Activated gamma-delta T cell treated with Interleukin-2 at 50 U/mL for 16 hours (primary cell): ENCODE measurements around the gene LRRK1.

Source experiments
- DNase-seq: peaks from one replicate; pipeline ENCODE4 v3.0.0-alpha.2; 2020

Gene LRRK1

GRCh38 chr15:101008158-101009139, 89.3 kb downstream of the LRRK1 start:
- peak; percentile 86 for DNase-seq

DNA sequence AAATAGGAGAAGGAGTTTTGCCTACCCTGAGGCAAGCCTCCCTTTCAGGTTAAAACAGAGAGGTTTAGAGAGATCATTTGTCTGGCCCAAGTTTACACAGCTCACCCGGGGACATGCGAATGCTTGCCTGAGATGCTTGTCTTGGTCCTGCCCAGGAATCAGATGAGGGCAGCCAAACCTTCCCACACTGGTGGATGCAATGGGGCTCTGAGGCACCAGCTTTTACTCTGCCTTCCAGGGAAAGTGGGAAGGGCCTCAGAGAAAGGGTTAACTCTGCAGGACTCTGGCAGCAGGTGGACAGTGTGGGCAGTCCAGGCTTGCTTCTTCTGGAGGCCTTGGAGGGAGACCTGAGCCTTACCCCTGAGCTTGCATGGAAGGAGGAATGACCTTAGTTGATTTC, 90.0 kb downstream of the LRRK1 start:
- DNase-seq: no peak

- DNase-seq: no peak
Observed at GRCh38 chr15:101010781-101011180, 91.6 kb downstream of the LRRK1 start.

DNA sequence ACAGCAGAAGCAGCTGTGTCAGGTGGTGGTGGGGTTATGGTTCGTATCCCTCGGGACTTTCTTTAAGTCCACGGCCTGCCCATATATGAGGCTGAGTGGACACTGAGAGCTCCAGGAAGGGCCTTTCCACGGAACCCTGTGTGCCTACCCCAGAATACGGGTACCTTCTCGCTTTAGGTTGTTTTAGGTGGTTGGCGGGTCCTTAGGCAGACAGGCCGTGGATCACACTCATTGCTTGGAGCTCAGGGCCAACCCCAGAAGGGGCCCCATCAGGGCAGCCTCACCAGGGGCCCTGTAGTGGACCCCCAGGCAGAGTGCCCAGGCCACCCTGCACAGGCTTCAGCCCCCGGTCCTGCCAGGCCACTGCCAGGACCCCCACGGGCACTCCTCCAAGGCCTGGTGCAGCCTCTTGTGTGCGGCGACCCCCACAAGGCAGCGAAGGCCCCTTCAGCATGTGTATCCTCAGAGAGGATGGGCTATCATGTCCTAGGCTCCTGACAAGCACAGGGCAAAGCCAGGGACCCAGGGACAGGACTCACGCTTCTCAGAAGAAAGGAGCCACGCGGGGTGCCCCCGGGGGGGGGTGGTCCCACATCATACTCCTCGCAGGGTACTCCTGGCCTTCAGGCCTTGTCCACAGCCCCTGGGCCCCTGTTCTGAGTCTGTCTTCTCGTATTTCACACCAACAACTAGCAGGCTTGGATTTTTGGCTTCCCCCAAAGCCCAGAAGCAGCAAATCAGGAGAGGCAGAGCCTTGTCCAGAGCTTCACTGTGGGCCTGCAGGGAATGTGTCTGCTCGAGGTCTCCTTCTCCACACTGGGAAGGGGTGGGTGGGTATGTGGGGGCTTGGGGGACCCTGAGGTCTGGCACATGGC, 93.4 kb downstream of the LRRK1 start:
- DNase-seq: no peak

DNA sequence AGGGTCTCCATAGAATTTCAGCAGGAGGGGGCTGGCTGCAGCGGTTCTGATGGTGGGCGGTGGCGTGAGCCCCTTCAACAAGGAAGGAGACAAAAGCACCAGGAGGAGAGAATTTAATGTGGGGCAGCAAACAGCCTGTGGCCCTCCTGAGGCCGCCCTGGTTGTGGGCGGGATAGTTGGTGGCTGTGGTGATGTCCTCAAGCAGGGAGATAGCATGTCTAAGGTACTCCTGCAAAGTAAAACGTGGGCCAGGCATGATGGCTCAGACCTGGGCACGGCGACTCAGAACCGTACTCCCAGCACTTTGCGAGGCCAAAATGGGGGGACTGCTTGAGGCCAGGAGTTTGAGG, 94.0 kb downstream of the LRRK1 start:
- DNase-seq: no peak

DNA sequence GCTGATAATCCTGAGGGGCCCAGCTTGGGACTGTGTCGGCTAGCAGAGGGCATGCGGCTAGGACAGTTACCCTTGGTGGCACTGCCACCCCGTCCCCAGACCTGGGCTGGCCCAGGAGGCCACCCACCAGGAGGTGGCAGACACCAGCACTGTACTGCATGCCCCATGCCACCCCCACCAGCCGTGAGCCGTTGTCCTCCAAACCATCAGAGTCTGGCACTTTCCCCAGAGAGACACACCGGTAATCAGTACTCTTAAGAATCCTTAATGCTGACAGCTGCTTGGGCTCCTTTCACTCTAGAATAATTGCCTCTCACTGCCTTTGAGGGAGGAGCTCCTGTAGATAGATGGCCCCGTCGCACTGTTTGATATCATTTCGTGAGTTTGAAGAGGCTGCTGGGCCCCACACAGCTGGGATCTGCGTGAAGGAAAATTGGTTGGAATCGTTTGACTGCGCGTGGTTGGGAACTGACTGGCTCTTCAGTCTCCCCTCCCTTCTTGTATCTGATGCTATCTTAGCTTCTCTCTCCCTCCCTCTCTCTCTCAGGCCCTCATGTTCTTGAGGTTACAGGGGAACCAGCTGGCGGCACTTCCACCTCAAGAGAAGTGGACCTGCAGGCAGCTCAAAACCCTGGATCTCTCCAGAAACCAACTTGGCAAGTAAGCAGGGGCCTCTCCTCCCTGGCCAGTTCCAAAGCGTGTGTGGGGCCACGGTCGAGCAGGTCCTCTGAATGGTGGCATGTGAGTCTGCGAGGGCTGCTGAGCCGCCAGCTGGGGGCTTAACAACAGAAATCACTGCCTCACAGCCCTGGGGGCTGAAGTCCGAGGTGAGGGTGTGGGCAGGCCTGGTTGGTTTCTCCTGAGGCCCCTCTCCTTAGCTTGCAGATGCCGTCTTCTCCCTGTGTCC, 94.9 kb downstream of the LRRK1 start:
- DNase-seq: no peak

DNA sequence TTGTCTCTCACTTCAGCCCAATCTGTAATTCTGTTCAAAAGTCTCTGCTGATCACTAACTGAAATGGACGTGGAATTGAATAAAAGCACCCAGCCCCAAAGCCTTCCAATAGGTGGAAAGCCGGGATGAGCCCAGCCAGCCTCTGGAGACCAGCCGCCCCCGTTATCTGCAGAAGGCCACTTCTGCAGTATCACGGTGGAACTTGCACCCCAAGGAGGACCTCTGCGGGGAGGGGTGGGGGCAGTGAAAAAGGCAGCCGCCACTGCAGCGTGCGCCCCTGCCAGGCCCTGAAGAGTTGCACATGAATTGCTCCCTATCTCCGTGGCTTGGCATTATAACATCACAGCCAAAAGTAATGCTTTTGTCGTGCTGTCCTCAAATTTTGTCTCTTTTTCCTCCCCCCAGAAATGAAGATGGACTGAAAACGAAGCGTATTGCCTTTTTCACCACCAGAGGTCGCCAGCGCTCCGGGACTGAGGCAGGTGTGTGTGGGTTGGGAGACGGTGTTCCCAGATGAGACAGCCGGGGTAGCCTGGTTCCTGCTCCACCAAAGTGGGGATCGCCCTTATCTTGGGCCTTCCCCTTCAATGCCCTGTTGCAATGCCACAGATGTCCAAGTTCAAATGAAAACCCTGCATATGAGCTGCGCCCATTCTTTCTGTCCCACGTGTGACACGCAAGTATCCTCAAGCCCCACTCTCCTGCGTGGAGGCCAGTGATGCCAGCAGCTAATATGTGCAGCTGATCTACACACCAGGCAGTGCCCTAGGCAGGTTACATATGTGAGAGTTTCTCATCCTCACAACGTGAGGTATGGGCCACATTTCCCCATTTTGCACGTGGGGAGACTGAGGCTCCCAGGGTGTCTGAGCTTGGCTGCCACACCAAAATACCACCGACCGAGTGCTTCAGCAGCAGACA, 96.0 kb downstream of the LRRK1 start:
- DNase-seq: peak; percentile 62

GRCh38 chr15:101016581-101016980, 97.4 kb downstream of the LRRK1 start:
- no peak for DNase-seq

DNA sequence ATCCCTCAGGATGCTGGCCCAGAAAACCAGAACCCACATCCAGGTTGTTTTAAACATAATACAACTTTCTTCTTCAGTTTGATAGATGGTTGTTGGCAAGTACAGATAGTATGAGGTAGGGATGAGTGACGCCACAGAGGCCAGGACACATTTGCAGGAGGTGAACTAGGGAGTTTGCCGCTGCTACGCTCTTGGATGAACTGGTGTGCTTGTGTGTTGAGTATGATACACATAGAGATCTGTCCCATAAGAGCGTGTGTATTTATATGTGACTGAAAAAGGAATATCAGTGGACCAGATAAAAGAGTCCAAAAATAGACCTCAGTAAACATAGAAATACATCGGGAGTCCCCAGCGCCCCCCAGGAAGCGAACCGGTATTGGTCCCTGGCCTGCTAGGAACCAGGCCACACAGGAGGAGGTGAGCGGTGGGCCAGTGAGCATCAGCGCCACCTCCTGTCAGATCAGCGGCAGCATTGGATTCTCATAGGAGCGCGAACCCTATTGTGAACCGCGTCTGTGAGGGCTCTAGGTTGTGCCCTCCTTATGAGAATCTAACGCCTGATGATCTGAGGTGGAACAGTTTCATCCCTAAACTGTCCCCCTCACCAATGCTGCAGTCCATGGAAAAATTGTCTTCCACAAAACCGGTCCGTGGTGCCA, 98.1 kb downstream of the LRRK1 start:
- DNase-seq: no peak

DNA sequence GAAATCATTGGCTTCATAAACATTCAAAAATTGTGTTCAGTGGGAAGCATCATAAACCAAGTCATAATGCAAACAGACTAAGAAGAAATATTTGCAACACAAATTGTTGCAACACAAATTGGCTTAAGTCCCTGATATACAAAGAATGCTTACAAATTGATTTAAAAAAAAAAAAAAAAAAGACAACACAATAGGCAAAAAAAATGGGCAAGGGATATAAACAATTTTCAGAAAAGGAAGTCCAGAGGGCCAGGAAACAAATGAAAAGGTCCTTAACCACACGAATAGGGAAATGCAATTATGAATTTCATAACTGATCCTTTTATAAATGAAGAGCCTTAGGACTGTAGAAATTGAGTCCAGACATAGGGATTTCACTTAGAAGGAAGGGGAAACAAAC, 98.9 kb downstream of the LRRK1 start:
- DNase-seq: no peak

GRCh38 chr15:101018450-101018849, 99.3 kb downstream of the LRRK1 start:
- DNase-seq: no peak

- DNase-seq: no peak
Observed at GRCh38 chr15:101019366-101019896, 100.3 kb downstream of the LRRK1 start.

GRCh38 chr15:101020451-101020850, 101.3 kb downstream of the LRRK1 start:
- DNase-seq: no peak

- DNase-seq: no peak
Observed at GRCh38 chr15:101020945-101021344, 101.8 kb downstream of the LRRK1 start.

- no peak for DNase-seq
Observed at GRCh38 chr15:101022306-101022705, 103.1 kb downstream of the LRRK1 start.

DNA sequence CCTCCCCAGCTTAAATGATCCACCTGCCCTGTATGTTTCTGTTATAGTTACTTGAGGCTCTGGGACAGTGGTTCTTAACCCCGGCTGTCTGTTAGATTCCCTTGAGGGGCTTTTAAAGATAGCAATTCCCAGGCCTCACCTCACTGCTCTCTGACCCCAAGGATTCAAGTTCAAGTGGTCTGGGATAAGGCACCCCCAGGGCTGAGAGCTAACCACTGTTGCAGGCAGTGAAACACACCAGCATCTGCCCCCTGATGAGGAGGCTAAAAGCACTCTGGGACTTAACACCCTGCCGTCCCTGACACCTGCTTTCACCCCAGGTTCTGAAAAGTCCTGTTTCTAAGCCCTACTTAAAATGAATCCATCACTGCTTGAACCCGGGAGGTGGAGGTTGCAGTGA, 103.7 kb downstream of the LRRK1 start:
- no peak for DNase-seq

GRCh38 chr15:101023501-101024072, 104.4 kb downstream of the LRRK1 start:
- no peak for DNase-seq

- DNase-seq: no peak
Observed at GRCh38 chr15:101024073-101024695, 105.0 kb downstream of the LRRK1 start.

DNA sequence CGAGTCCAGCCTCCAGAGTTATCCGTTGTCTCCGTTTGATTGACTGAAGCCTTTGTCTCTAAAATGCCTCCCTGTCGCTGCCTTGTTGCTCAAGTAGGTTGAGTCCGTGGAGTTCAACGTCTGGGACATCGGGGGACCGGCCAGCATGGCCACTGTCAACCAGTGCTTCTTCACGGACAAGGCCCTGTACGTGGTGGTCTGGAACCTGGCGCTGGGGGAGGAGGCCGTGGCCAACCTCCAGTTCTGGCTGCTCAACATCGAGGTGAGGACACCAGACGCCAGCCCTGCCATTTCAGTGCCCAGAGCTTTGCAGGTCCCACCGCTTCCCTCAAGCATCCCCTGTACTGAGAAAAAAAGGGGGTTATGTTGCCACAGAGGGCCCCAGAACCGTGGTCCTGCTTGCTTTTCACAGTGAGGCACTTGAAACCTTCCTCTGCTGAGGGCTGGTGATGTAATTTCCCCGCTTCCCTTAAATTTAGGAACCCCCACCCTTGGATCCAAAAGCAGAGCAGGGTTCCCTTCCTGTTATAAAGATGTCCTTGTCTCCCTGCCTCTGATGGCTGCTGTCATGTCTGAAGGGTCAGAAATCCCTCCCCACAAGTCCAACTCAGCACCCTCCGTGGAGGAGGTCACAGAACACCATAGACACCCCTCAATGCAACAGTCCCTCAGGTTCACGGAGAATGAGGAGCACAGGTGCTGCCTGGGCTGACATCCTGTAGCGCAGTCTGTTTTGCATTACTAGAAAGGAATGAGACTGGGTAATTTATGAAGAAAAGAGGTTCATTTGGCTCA, 105.7 kb downstream of the LRRK1 start:
- no peak for DNase-seq
